Upper lobe of left lung (tissue), 6 donors: ENCODE measurements around the gene CRYGD. TPM values are rescaled to one million over a fixed set of nuclear protein-coding genes. Genes with fewer than 3 reads are reported as not detected.

ENCODE experiments used
- ATAC-seq, 2 donors: fragments of 200-7000 bp; cut with Tn5 transposase; one replicate each; pipeline ENCODE4 v1.9.1; 2022; ENCODE audit warnings: mild to moderate bottlenecking in 2 of 2, moderate library complexity in 2 of 2; ENCODE audit not compliant: low FRiP score in 2 of 2
- DNase-seq, 2 donors: peaks; one replicate each; pipeline ENCODE4 v3.0.0-alpha.2; 2019 to 2020
- H3K27ac ChIP-seq, 4 donors: fragments of 200-600 bp; sonication (generic); one replicate each; pipeline ENCODE4 v1.5.1; 2016 to 2019
- H3K27me3 ChIP-seq, 4 donors: fragments of 200-600 bp; sonication (generic); one replicate each; pipeline ENCODE4 v1.5.1; 2017 to 2019
- H3K36me3 ChIP-seq, 4 donors: fragments of 200-600 bp; sonication (generic); one replicate each; pipeline ENCODE4 v1.5.1; 2016 to 2019
- H3K4me1 ChIP-seq, 4 donors: fragments of 200-600 bp; sonication (generic); one replicate each; pipeline ENCODE4 v1.5.1; 2018 to 2019
- H3K4me3 ChIP-seq, 4 donors: fragments of 200-600 bp; sonication (generic); one replicate each; pipeline ENCODE4 v1.5.1; 2017 to 2019; ENCODE audit warnings: mild to moderate bottlenecking in 2 of 4, moderate library complexity in 1 of 4
- H3K9me3 ChIP-seq, 4 donors: fragments of 200-600 bp; sonication (generic); one replicate each; pipeline ENCODE4 v1.5.1; 2018 to 2019
- CTCF ChIP-seq, 6 experiments: fragments of 450-650 bp in 4 of 6; fragments of 200-600 bp in 2 of 6; sonication (generic) in 2 of 6; IDR thresholded peaks; one replicate each; pipeline ENCODE4 v1.5.1; 2016 to 2019; ENCODE audit warnings: antibody characterized with exemption in 6 of 6
- EP300 ChIP-seq, 4 donors: sonication (generic); formaldehyde crosslinking; IDR thresholded peaks; one replicate each; pipeline ENCODE4 v1.5.1; 2017; ENCODE audit warnings: antibody characterized with exemption in 4 of 4, control low read depth in 2 of 4
- POLR2A ChIP-seq, 4 donors: fragments of 450-650 bp; IDR thresholded peaks; one replicate each; pipeline ENCODE4 v1.5.1; 2016 to 2017; ENCODE audit warnings: antibody characterized with exemption in 4 of 4, mild to moderate bottlenecking in 2 of 4
- POLR2AphosphoS5 ChIP-seq, 2 donors: sonication (generic); formaldehyde crosslinking; IDR thresholded peaks; one replicate each; pipeline ENCODE4 v1.5.1; 2017; ENCODE audit warnings: antibody characterized with exemption in 2 of 2
- WGBS, 2 donors: methylation state at CpG; one replicate each; pipeline ENCODE4 v1.1.5; 2017 to 2018; 5-methylcytosine and 5-hydroxymethylcytosine counted together
- total RNA-seq, 6 donors: library from RNA; depleted of rRNA in 4 of 6; stranded (reverse); fragments of >200 nt in 4 of 6; gene quantifications; one replicate each; pipeline versions ENCODE4 v1.1.0 to v1.2.1, GENCODE V29; 2016 to 2021
- donor health status: DM: no; HTN: no; CAD: no; lungs with moderate emphysema.
- donor health status: DM: no; HTN: yes; CAD: no; lungs with severe emphysema.

The CRYGD gene
- total RNA-seq, 6 donors from 2014 or later: not detected

GRCh38 chr2:208074610-208075356 lies 49.5 kb downstream of the CRYGD start:
- Histone ChIP-seq H3K36me3 (no peaks in the 10 kb centered on the region), H3K27ac (no peak overlapping the region), H3K9me3 (no peaks in the 10 kb centered on the region), H3K4me1 (no peaks in the 10 kb centered on the region), H3K27me3 (no peaks in the 10 kb centered on the region), H3K4me3 (no peak overlapping the region)
- no peak for ATAC-seq
- TF ChIP-seq POLR2A (IDR thresholded peaks at IDR 0.05) (no peak), CTCF (IDR thresholded peaks at IDR 0.05) (no peak), POLR2AphosphoS5 (IDR thresholded peaks at IDR 0.05) (no peak), EP300 (IDR thresholded peaks at IDR 0.05) (no peak)
- 32 to 42% methylated on average over 9 of the region's 9 CpGs for WGBS, 2 donors
- no peak for DNase-seq

GRCh38 chr2:208072250-208072892 lies 52.0 kb downstream of the CRYGD start:
- DNase-seq (peak in 1 of 2 donors; percentile 69), ATAC-seq (peak; percentile 69 to 82)
- TF ChIP-seq POLR2AphosphoS5 (IDR thresholded peaks at IDR 0.05): no peak
- TF ChIP-seq CTCF (IDR thresholded peaks at IDR 0.05): peak; percentile 62 to 73 (median 68)
- no peak for TF ChIP-seq POLR2A (IDR thresholded peaks at IDR 0.05)
- TF ChIP-seq EP300 (IDR thresholded peaks at IDR 0.05): no peak
- Histone ChIP-seq H3K27ac (no peak overlapping the region), H3K9me3 (no peaks in the 10 kb centered on the region), H3K36me3 (no peaks in the 10 kb centered on the region), H3K4me1 (no peaks in the 10 kb centered on the region), H3K4me3 (no peak overlapping the region), H3K27me3 (no peaks in the 10 kb centered on the region)
- WGBS, 2 donors: 26% methylated on average over 9 of the region's 9 CpGs

Other genes starting within 250 kb of the CRYGD start
- 10 to 100 TPM; 16.4 to 56.3 (median 28.6) TPM for gene PLEKHM3, start 99.0 kb downstream of the CRYGD start, total RNA-seq
- not detected for gene CRYGC, start 5.3 kb upstream of the CRYGD start, total RNA-seq
- gene CRYGB, start 21.6 kb upstream of the CRYGD start, total RNA-seq: not detected
- gene CRYGA, start 39.1 kb upstream of the CRYGD start, total RNA-seq: not detected
- gene C2orf80, start 65.5 kb upstream of the CRYGD start, total RNA-seq: not detected
- 100 to 1,000 TPM in 3 of 6 donors, 10 to 100 TPM in 3; 44.5 to 148 (median 89.6) TPM for gene IDH1, start 130.5 kb upstream of the CRYGD start, total RNA-seq
- gene PIKFYVE, start 141.7 kb upstream of the CRYGD start, total RNA-seq: 10 to 100 TPM; 20.1 to 48.2 (median 25.1) TPM